ENCODE data around the gene DHRS3.
"Not testable (repeated sequence)": the region's sequence is repeated elsewhere in the genome, so short reads cannot be mapped to it uniquely, and the experiment has no call there.

The DHRS3 gene

DNA sequence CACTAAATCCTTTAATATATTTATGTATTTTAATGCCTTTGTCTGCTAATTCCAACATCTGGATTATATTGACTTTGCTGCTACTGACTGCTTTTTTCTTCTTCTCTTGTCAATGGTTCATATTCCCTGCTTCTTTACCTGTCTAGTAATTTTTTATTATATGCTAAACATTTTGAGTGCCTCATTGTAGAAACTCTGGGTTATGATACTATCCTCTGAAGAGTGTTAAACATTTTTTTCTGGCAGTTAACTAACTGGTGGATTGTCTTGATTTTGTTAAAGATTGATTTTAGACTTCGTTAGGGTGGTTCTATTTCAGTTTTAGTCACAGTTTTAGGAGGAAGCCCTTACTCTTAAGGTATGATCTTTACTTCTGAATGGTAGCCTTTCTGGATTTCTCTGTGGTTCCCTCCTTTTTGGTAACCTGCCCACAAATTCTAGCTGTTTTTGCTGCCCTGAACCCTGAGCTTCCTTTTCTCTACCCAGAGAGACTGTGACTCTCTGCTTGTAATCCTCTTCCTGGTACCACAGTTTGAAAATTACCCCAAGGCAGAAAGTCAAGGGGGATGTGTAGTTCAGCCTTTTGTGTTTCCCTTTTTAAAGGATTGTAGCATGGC lies 81.9 kb downstream of the DHRS3 start:
- no peak for DNase-seq

DNA sequence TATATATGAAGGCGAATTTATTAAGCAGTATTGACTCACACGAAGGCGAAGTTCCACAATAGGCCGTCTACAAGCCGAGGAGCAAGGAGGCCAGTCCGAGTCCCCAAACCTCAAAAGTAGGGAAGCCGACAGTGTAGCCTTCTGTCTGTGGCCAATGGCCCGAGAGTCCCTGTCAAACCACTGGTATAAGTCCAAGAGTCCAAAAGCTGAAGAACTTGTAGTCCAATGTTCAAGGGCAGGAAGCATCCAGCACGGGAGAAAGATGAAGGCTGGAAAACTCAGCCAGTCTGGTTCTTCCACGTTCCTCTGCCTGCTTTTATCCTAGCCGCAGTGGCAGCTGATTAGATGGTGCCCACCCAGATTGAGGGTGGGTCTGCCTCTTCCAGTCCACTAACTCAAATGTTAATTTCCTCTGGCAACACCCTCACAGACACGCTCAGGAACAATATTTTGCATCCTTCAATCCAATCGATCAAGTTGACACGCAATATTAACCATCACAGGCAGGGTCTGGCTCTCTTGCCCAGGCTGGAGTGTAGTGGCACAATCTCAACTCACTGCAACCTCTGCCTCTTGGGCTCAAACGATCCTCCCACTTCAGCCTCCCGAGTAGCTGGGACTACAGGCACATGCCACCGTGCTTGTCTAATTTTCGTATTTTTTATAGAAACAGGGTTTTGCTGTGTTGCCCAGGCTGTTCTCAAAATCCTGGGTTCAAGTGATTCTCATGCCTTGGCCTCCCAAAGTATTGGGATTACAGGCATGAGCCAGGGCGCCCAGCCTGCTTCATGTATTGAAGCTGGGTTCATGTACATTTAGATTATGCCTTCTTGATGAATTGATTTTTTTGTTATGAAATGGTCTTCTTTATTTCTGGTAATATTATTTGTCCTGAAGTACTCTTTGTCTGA lies 85.3 kb downstream of the DHRS3 start:
- no peak for DNase-seq

DNA sequence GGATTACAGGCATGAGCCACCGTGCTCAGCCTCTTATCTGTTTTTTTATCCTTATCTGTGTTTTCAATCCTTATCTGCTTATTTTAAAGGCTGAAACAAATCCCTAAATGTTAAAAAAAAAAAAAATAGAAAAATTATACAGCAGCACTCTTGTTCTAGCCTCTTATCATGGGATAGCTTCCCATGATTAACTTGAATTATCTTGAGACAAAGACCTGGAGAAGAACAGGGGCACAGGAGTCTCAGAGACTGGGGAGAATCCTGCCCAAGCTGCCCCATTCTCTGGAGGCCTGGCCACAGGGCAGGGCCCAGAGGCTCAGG lies 86.9 kb downstream of the DHRS3 start:
- DNase-seq, result no peak

DNA sequence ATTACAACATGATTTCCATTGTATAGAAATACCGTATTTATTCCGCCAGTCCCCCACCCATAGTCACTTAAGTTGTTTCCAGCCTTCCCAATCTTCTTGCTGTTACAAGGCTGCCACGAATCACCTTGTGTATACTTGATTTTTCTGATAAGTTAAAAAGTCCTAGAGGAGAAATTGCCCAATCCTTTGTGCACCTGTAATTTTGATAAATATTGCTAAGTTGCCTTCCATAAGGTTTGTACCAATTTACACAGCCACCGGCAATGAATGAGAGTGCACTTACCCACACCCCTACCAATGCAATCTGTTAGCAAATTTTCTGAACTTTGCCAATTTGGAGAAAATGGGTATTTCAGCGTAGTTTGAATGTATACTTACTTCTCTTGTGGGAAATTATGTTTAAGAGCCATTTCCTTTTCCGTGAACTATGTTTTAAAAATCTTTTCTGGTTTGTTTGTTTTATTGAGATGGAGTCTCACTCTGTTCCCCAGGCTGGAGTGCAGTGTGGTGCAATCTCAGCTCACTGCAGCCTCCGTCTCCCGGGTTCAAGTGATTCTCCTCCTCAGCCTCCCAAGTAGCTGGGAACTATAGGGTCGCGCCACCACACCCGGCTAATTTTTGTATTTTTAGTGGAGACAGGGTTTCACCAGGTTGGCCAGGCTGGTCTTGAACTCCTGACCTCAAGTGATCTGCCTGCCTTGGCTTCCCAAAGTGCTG lies 87.4 kb downstream of the DHRS3 start:
- DNase-seq, result no peak

DNA sequence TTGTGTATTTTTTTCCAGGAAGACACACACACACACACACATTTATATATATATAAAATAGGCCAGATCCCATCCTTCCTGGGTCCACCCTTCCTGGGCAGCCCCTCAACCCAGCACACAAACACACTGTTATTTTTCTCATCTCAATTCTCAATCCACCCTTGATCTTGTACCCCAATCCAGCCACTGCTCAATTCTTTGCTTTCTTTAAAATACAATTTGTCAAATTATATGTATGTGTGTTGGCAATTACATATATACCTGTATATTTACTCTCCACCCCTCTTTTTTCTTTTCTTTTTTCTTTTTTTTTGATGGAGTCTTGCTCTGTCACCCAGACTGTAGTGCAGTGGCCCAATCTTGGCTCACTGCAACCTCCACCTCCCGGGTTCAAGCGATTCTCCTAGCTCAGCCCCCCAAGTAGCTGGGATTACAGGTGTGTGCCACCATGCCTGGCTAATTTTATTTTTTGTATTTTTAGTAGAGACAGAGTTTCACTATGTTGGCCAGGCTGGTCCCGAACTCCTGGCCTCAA lies 88.3 kb downstream of the DHRS3 start:
- DNase-seq, result no peak

DNA sequence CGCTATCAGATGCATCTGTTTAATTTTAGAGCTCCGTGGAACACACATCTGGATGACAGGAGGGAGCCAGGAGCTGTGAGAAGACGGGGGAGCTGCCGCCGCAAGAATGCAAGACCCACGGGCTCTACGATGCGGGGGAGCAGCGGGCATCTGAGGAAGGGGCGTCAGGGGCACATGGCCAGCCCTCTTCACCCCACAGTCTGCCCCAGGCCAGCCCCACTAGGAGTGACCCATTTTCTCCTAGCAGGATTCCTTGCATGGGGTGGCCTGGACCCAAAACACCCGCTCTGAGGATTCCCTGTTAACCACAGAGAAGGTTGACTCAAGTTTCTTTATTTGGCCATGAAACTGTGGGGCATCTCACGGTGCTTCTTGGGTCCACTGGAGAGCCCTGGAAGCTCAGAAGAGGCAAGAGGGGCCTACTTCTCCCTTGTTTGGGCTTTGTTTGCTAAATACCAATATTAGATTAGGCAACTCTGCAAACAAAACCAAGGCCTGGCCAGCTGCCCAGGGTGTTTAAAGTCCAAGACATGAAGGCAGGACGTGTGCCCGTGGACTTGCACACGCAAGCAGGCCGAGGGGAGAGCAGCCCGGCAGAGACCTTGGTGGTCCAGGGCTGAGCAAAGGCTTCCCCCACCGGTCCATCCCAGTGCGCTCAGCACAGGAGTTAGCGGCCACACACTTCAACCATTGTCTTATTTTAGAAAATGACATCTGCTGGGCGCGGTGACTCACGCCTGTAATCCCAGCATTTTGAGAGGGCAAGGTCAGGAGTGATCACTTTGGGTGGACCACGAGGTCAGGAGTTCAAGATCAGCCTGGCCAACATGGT lies 89.8 kb downstream of the DHRS3 start:
- peak; percentile 34 for DNase-seq

DNA sequence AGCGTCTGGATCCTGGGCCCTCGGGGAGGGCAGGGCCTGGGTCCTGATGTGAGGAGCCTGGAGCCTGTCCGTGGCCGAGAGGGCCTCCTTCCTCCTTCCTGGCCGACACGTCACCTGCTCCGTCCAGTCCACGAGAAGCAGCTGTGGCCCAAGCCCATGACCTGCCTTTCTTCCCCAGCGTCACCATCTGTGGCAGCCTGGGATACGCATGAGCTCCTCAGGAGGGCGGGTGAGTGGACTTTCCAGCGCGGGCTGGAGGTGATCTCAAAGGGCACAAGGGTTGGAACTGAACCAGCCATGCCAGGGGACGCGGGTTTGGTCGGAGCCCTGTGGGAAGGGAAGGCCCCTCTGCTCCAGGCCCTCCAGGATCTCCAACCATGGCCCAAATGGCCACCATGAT lies 90.4 kb downstream of the DHRS3 start:
- DNase-seq, result no peak

DNA sequence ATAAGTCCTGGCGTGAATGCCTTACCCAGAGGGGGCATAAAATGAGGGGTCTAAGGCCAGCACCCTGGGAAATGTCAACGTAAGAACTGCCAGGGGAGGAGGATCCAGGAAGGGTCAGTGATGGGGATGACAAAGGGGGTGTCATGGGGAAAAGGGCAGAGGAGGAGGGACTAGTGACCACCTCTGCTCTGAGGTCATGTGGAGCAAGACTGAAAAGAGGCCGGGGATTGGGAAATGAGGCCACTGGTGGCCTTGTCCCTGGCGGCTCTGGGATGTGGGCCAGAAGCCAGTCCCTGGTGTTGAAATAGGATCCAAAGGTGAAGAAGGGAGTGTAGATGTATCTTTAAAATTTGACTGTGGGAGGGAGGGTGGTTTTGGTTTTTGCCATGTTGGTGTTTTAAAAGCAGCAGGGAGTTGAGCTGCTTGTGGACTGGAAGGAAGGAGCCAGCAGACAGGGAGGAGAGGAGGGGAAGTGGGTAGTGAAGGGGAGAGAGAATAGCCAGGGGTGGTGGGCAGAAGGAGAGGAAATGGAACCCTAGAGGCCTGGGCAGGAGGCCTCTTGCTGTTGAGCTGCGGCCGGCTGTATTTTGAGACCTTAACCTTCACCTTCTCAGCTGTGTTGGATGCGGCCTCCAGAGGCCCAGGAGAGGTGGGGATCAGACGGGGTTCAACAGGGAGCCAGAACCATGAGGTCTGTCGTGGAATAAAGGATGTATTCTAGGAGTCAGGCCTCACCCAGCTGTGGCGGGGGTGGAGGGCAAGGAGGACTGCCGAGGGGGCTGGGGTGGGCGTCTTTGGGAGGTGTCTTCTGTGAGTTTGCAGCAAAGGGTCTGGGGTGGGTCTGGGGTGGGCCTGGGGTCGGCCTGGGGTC lies 92.5 kb downstream of the DHRS3 start:
- DNase-seq, result no peak

DNA sequence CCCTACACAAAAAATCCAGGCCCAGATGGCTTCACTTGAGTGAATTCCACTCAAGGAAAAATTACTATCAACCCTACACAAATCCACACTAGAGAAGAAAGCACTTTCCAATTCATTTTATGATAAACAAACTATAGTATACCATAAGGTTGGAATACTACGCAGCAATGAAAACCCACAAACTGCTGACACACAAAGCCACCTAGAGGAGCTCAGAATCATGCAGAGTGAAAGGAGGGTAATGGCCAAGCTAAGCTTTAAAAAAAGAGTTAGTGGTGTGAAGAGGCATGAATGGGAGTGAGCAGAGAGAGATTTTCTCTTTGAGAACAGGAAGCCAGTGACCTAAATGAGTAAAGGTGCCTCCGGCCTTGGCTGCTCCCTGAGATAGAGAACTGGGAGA lies 93.7 kb downstream of the DHRS3 start:
- no peak for DNase-seq

DNA sequence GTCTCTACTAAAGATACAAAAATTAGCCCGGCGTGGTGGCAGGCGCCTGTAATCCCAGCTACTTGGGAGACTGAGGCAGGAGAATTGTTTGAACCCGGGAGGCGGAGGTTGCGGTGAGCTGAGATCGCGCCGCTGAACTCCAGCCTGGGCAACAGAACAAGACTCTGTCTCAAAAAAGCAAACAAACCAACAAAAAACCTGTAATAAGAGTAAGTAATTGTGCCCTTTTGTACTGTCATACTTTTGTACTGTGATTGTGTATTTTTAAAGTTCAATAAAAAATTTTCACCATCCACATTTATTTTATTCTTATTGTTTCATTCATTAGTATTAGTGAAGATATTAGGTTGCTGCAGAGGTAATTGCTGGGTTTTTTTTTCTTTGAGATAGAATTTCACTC lies 95.2 kb downstream of the DHRS3 start:
- DNase-seq, result not testable (repeated sequence)

DNA sequence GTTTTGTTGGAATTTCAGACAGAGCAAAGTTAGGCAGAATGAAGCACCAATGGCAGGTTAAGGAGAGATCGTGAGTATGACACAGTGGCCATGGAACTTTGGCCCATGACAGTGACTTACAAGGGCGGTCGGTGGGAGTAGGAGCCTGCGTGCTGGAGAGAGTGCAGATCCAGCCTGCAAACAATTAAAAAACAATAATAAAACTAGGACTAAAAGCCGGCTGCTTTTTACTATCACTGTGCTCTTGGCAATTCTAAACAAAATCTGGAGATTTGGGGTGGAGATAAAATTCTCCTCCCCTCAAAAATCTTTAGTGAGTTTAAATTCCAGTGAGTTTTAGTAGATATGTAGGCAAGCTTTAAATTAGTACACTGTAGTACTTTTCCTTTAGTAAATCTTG lies 96.9 kb downstream of the DHRS3 start:
- no peak for DNase-seq

DNA sequence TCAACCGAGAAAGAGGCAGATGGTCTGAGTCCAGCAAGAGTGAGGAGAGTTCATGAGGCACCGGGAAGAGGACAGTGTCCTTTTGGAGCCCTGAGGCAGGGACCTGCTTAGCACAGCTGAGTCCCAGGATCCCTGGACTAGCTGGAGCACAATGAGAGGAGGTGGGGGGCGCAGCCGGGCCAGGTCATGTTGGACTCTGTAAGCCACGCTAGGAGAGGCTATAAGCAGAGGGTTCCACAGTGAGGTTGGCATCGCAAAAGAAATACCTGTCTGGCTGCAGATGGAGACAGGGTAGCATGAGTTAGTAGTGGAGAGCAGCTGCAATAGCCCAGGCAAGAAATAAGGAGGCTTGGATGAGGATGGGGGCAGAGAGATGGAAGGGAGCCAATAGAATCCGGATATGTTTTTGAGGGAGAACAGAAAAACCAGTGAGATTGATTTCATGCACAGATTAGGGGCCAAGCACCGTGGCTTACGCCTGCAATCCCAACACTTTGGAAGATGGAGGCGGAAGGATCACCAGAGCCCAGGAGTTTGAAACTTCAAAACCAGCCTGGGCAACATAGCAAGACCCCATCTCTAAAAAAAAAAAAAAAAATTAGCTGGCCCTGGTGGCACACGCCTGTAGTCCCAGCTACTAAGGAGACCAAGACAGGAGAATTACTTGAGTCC lies 98.2 kb downstream of the DHRS3 start:
- no peak for DNase-seq

DNA sequence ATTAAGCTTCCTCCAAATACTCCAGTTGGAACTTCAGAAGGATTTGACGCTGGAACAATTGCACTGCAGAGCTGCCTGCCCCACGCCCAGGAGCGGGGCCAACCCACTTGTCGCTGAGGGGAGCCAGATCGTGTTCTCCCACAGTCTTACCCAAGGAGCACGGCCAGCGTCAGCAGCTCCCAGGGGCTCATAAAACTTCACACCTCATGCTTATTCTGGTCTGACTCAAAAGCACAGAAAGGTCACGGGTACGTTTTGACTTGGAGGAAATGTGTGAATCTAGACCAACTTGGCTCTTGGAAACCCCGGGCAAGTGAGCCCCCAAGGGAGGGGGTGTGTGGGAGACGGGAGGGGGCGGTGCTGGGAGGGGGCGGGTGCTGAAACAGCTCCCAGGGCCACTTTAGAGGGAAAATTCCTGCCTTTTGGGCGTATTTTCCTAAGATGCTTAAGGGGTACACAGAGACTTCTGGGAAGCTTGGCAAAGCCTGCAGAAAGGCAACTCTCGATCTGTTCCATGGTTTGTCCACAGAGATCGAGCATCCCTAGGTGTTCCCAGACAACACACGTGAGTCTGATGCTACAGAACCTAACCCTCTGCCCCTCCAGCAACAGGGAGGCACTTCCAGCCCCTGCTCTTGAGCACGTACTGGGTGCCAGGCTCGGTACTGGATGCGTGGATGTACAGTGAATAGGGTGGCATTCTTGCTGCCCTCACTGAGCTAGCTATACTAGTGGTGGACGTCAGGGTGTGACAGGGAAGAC lies 98.9 kb downstream of the DHRS3 start:
- no peak for DNase-seq

All from COR-L47 (cell line).